Measurements from ENCODE around the gene CANT1.
A peak's percentile ranks its signal among the peaks of the same experiment; 100 is the strongest.
"Not testable (repeated sequence)": the region's sequence is repeated elsewhere in the genome, so short reads cannot be mapped to it uniquely, and the experiment has no call there.

The CANT1 gene

DNA sequence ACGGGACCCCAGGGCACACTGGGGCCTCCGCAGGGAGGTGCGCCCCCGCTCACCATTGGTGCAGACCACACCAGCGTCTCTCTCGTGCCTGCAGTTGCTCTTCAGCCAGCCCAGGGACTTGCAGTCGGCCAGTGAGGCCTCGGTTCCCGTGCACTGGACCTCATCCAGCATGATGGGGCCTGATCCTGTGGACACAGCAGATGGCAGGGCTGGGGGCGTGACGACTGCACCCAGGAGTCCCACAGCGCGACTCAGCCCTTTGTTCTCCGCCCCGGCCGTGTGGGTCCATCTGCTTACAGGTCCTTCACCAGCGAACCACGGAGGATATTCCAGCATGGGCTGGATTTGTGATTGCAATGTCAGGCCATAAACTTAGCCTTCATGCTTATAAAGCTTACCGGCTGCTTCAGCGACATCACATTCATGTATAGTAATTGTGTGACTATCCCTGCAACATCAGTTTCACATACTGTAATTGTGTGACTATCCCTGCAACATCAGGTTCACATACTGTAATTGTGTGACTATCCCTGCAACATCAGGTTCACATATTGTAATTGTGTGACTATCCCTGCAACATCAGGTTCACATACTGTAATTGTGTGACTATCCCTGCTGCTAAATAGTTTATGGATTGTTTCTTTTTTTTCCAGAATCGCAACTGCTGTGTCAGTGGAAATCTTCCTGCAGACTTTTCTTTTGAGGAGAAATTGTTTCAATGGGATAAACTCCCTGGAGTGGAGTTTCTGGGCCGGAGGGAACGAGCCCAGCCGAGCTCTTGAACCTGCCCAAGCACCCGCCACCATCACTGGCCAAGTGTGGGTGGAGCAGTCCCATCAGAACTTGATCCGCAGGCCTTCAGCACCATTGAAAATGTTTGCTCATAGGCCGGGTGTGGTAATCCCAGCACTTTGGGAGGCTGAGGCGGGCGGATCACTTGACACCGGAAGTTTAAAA is 34.7 kb downstream of the CANT1 start:
- DNase-seq, result no peak

DNA sequence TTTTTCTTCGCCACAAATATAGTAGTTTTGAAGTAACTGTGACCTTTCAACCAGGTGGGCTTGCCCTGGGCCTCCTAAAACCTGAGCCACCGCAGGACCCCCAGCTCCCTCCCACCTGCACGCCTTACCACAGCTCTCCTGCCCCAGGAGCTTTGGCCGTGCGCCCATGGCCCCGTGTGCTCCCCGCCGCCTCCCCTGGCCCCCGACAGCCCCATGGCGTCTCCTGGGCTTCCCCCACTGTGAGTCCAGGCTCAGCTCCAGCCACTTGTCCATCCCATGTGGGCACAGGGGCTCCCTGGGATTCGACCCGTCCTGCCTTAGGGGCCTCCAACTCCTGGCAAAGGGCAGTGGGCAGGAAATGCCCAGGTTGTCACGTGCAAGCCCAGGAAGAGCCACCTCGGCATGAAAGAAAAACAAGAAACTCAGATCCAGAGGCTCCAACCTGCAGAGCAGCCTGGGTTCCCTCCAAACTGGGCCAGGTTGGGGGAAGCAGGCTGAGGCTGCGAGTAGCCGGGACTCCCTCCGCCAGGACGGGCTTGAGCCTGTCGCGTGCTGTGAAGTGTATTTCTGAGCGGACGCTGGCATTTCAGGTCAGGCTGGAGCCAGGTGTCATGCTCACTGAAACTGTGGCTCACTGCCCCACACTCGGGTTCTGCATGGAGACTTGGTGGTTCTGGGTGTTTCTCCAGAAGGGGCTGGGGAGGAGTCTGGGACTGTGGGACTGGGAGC is 35.6 kb downstream of the CANT1 start:
- DNase-seq, result no peak

DNA sequence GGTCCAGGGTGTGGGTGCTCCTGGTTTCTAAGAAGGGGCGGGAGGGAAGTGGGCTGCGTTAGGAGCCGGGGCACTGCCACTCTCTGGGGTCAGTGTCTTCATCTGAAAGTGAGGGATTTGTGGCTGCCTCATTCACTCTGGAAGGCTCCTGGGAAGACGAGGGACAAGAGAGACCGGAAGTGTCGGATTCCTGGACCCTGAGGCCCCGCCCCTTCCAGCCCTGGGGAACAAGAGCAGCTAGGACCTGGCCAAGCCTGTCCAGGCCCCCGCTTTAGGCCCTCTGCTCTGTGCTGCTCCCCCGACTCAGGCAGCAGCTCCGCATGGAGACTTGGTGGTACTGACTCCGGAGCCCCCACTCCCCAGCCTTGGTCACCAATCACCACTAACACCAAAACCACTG is 36.4 kb downstream of the CANT1 start:
- no peak for DNase-seq

DNA sequence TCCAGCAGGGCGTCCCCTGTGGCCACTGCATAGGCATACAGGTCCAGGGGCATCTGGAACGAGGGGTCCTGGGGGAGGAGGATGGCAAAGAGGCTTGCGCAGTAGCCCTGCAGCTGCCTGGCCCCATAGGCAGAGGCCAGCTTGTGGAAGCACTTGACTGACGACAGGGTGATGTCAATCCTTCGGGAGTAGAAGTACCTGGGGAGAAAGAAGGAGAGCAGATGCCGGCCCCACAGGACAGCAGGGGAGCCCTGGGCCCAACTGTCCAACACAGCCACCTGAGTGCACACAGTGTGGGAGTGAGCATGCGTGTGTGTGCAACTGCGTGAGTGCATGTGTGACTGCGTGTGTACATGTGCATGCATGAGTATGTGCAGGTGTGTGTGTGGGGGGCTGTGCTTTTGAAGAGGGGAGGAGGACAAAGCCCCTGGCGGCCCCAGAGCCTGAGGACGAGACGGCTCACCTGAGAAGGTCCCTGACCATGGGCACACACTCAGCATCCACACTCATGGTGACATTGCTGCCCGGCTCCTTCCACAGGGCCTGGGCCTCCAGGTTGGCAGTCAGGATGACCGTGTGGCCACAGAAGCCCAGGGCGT is 37.0 kb downstream of the CANT1 start:
- no peak for DNase-seq

DNA sequence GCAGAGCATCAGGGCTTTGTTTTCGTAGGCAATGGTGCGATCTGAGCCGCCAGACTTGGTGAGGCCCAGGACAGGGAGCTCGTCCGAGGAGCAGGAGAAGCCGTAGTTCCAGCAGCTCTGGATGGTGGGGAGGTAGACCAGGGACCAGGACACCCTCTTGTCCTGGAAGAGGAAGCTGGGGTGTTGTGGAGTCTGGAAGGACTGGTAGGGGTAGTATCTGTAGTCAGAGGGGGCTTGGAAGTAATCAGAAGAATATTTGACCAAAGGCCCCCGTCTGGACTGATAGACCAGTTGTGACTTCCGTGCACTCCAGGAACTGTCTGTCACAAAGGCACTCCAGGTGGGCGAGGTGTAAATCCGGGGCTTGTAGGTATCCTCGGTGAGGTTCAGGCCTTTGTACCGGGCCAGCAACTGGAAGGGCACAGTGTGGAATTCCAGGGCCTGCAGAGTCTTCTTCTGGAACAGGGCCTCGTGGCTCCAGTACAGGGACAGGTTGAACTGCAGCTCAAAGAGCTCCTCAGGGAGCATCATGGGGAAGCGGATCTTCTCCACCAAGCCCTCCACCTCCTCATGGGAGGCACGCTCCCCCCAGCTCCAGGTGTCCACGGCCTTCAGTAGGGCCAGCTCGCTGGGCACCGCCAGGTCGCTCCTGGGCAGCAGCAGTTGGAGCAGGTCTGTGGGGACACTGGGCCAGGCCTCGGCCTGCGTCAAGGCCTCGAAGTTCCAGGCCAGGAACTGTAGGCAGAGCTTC is 37.6 kb downstream of the CANT1 start:
- DNase-seq, result no peak

DNA sequence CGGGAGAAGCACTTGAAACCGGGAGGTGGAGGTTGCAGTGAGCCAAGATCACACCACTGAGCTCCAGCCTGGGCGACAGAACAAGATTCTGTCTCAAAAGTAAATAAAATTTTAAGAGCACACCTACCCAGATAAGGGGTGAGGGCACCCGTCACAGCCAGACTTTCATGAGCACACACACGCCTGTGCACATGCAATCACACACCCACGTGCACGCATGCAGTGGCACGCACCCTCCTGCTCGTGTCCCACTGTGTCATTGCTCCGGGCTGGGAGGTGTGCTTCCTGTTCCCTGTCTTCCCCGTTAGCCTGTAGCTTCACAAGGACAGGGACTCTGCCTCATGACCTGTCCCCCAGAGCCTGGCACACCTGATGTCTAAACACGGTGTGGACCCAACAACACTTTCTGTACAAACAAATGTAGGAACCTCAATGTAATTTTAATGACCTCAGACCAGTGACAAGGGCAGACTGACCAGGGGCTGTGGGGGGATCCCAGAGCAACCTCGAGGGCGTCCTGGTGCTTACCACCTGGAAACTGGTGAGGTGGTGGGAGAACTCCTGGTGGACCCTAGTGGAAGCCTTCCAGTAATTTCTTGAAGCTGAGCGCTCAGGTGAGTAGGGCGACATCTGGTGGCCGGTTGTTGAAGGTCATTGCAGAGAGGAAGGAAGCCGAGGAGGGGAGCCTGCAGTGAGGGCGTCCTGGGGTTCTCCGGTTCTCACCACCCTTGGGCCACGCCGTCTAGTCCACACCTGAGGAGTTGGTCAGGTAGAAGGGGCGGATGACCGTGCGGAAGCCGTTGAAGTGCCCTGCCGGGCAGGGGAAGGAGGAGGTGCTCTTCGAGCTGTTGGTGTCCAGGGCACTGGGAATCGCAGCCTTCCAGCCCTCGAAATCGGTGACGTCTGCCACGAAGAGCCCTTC is 38.5 kb downstream of the CANT1 start:
- peak; percentile 41 for DNase-seq

DNA sequence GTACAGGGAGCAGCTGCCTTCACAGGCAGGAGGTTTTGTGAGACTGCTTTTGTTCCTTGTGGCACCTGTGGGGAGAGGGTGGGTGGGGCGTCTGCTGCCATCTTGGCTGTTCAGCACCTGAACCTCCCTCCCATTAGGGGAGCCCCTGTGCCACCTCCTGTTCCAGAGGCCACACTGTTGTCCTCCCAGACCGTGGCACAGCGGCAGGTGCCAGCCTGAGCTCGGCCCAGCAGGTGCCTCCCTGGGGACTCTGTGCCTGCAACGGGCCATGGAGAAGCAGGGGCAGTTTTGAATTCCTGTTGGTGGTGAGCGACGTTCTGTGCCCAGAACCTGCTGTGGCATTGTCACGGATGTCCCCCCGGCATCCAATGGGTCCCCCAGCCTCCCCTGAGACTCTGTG is 39.7 kb downstream of the CANT1 start:
- no peak for DNase-seq

DNA sequence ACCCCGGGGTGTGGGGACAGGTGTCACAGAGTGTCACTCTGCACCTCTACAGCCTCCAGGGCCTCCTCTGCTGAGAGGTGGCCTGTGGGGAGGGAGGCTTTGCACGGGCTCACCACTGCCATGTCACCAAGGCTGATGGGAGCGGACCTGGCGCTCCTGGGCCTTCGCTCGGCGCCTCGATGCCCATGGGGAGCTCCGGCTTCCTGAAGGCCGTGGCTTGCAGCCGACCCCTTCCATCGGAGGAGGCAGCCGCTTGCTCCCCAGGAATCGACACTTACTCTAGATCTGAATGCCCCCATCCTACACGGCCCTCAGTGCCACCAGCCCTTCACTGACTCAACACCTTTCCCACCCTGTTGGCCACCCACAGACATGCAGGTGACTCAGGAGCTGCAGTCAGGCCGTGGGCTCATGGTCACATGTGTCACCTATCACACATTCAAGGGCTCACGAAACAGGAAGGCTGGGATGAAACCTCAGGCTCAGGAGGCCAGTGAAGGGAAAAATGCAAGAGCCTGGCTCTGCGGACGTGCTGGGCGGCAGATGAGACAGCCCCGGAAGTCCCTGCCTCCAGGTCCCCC is 41.7 kb downstream of the CANT1 start:
- no peak for DNase-seq

DNA sequence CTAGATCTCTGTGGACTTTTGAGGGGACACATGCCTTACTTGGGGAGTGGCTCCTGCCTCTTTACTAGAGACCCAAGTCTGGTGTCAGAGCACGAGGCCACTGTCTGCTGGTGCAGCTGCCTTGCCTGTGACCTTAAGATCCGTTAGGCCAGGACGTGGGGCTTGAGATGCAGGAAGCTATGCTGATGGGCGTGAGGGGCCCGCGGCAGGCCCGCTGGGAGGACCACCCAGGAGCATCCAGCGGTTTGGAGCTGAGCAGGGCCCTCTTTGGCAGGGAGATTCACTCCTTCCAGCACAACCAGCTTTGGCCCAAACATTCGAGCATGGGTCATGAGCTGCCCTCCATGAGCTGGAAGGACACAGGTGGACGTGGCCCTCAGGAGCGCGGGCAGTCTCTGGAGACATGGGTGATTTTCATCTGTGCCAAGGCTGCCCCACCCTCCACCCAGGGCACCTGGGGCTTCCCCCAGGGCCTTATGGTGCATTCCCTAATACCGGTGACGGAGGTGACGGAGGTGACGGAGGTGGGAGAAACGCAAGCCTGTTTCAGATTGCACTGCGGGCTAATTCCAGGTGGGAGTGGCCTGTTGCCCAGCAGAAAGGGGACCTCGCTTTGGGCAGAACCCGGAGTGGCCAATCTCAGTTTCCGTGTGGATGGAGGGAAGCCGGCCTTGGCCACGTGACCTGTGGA is 42.5 kb downstream of the CANT1 start:
- DNase-seq, result no peak

DNA sequence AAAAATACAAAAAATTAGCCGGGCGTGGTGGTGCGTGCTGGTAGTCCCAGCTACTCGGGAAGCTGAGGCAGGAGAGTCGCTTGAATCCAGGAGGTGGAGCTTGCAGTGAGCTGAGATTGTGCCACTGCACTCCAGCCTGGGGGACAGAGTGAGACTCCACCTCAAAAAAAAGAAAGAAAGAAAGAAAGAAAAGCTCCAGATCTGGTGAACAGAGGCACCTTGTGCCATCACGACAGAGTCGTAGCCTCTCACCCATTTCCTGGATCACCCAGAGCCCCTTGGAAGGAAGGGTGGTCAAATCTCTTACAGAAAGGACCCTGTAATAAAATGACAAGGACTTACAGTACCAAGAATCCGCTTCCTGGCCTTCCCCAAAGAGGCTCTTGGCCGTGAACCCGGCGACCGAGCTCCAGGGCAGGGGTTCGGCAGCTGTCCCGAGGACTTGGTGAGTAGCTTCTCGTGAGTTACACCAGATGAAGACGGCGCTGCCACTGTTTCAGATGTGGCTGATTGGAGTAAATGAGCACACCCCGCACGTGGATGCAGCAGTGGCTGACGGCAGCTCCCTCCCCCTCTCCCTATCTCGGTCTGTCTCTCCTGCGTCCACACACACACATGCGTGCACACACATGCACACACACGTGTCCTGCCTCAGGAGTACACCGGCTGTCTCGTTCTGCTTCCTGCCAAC is 43.3 kb downstream of the CANT1 start:
- no peak for DNase-seq

DNA sequence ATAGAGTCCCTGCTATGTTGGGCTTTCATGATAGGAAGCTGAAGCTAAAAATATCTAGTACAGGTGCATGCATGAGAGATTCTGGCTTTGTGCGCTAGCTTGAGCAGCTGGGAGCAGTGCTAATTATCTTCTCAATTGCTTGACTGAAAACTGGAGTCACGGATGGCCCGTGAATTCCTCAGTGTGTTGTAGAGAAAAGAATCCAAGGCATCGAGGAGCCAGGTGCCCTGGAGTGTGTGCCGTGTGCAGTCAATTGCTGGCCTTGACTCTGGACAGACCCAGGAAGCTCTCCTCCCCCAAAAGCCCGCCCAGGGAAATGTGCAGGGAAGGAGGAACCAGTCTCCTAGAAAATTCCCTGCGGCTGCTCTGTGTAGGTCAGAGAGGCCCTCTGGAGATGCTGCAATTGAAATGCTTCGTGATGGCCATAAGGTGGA is 44.1 kb downstream of the CANT1 start:
- no peak for DNase-seq

DNA sequence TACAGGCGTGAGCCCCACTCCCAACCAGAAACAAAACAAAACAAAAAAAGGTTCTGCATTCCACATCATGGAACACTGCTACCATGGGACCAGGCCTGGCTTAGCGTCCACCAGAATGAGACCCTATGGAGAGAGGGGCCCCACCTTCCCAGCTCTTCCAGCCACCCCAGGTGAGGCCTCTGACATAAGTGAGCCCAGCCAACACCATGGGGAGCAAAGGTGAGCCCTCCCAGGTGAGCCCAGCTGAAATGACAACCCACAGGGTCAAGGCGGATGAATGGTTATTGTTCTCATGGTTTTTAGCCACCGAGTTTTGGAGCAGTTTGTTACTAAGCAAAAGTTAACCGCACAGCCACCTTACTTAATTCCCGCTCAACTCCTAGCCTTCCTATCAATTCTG is 46.2 kb downstream of the CANT1 start:
- DNase-seq, result no peak

DNA sequence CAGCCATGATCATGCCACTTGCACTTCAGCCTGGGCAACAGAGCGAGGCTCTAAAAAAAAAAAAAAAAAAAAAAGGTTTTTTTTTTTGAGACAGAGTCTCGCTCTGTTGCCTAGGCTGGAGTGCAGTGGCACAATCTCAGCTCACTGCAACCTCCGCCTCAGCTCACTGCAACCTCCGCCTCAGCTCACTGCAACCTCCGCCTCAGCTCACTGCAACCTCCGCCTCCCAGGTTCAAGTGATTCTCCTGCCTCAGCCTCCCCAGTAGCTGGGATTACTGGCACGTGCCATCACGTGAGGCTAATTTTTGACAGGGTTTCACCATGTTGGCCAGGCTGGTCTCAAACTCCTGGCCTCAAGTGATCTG is 46.6 kb downstream of the CANT1 start:
- DNase-seq, result not testable (repeated sequence)

DNA sequence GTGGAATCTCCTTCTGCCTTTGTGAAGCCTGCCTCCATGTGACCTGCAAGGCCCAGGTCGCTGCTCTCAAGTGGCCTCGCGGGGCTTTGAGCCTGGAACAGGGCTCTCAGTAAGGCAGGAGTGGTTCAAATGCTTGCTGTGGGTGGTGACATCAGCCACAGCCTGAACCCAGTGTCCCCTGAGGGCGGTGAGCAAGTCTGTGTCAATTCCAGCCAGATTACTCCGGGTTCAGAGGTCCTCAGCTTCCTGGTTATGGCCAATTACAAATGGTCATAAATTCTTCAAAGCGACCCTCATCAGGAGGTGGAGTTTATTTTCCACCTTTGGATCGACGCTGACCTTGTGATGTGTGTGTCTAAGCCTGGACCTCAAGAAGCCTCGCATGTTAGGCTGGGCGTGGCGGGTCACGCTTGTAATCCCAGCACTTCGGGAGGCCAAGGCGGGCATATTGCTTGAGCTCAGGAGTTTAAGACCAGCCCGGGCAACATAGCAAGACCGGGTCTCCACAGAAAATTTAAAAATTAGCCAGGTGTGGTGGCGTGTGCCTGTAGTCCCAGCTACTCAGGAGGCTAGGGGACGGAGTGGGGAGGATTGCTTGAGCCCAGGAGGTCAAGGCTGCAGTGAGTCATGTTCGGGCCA is 47.1 kb downstream of the CANT1 start:
- no peak for DNase-seq

DNA sequence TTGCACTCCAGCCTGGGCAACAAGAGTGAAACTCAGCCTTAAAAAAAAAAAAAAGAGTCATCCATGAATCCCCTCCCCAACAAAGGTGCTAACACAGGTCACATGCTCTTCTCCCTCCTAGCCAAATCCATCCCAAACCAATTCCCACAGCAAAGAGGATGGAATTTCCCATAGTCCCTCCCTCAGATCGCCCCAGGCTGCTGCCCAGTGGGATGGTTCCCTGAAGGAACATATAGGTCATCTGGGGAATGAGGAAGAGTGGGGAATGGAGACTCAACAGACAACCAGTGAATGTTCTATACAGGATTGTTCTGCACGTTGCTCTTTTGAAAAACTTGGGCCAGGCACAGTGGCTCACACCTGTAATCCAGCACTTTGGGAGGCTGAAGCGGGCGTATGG is 48.0 kb downstream of the CANT1 start:
- no peak for DNase-seq

DNA sequence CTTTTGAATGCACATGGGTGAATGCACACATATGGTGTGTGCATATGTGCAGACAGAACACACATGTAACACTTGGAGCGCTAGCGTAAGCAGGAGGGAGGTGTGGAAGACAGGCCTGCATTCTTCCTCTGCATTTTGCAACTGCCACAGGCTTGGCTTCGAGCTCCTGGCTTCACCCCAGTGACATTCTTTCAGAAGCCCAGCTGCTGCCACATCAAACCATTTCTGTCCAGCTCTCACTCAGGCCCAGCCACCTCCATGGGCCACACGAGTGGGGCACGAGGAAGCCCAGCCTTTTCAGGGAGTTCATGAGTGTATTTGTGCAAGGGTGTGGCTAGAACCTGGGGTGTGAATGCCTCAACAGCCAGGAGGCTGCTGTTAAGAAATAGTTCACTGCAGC is 48.6 kb downstream of the CANT1 start:
- DNase-seq, result no peak

DNA sequence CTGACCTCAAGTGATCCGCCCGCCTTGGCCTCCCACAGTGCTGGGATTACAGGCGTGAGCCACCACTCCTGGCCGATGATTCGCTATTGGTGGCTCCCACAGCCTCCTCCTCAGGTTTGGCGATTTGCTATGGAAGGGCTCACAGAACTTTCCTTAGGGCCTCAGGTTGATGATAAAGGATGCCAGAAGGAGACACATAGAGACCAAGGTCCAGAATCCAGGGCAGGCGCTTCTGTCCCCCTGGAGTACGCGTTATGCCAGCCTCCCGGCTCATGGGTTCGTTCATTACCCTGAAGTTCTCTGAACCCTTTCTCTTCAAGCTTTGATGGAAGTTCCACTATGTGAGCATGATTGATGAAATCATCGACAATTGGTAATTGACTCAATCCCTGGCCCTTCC is 49.8 kb downstream of the CANT1 start:
- DNase-seq, result no peak

DNA sequence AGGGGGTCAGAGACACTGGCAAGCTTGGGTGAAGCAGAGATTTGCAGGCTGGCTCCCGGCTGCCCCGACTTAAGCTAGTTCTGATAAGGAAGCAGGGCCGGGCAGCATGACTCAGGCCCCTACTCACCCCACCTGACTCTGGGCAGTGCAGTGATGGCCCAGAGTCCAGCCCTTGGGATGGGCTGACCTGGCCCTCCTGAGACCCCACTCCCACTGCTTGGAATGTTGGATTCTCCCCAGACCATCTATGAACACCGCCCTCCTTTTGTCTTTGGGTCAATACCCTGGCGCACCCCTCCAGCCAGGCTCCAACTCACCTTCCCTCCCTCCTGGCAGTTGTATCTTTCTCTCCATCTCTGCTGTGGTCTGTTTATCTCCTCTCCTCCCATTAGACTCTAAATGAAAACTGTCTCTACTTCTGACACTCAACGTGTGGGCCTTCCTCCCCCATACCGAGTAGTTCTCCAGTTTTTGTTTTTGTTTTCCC is 50.9 kb downstream of the CANT1 start:
- DNase-seq, result peak; percentile 42

DNA sequence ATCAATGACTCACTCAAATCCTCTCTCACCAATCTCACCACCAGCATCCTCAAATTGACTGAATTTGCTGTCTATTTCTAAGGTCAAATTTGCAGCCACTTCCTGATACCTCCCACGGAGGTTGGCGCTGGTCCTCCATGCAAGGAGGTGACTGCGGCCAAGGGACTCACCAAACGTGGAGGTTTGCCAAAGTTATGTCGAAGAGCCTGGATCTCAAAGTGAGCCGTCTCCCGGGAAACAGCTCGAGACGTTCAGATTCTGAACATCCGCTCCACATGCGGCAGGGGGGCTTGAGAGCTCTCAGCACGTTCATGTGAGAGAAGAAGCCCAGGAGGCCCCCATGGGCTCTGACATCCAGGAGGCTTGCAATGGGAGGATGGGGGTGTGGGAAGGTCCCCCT is 52.4 kb downstream of the CANT1 start:
- no peak for DNase-seq

DNA sequence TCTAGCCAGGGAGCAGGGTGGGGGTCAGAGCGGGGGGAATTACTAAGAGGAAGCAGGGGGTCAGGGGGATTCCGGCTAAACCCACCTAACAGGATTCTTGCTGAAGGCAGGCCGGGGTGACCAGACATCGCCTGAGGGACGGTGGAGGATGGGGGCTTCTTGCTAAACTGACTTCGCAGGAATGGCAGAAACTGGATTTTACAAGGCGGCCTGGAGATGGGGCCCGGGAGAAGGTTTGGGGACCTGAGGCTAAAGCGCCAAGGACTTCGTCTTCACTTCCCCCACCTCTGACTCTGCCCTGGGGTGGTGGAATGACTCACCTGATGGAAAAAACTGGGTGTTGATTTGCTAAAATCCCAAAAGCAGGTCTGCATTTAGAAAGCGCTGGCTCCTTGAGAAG is 53.3 kb downstream of the CANT1 start:
- no peak for DNase-seq

Data from kidney glomerular epithelial cell (primary cell).